ENCODE results near the gene ZRSR2. TPM values are rescaled to one million over a fixed set of nuclear protein-coding genes. Genes with fewer than 3 reads are reported as not detected.

Gene ZRSR2
- polyA plus RNA-seq, 1 donor = 9.4 TPM

GRCh38 chrX:15853586-15854079, 63.3 kb downstream of the ZRSR2 start:
- peak; percentile 4 for DNase-seq

GRCh38 chrX:15854080-15854655, 63.9 kb downstream of the ZRSR2 start:
- DNase-seq = peak; percentile 18

DNA sequence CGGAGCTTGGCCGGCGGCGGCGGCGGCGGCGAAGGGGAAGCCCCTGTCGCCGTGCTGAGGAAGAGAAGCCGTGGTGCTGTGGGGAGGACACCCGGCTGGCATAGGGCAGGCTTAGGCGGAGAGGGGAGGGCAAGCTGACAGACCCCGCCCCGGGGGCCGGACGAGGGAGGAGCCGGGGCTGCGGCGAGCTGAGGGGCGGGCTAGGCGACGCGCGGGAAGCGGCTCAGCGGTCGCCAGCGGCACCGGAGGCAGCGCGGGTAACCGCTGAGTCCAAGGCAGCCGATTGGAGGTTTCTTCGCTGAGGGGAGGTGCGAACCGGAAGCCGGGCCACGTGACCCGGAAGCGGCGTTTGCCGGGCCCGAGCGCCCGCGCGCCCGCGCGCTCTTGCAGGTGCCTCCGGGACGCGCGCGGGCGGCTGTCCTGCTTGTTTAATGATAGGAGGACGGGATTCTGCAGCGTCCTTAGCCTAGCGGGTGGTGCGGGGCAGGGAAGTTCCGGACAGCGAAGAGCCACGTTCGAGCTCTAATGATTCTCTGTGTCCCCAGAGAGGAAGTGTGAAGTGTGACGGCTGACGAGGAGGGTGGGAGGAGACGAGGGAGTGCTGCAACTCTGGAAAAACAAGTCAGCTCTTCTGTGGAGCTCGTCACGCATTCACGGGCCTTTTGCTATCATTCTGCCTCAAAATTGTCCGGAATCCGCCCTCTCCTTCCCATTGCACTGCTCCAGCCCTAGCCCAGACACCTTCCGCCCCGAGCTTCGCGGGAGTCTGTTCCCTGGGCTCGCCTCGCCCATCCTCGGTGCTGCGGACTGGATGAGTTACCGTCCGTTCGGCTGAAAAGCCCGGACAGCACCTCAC, 64.7 kb downstream of the ZRSR2 start, which contains the start of gene AP1S2:
AP1S2 (minus strand) TSS at position 102 of the 856 bp plus-strand sequence. CDS start 2,289 bp downstream, outside the sequence.
- DNase-seq = peak; percentile 89

DNA sequence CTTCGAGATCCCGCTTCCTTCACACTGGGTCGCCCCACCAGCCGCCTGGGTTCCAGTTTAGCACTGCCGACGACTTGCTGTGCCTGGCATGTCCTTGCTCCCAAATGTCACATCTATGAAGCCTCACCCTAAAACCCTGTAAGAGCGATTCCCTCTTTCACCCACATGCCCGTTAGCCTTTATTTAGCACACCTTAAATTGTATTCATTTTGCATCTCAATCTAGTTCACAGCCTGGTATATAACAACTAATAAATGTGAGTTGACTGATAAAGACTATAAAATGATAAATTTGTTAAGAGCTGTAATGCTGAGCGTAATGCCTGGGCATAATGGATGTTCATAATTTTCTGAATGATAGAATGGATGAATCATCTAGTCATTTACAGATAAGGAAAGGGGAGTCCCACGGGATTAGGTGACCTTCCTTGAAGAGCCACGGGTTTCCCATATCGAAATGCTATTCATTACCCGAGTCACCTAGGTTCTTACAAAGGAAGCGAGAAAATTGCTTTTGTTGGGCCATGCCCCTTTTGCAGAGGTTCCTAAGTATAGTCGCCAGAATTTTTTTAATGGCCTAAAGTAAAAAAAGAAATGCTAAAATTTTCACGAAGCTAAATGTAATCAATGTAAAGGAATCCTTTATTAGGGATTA, 65.4 kb downstream of the ZRSR2 start:
- no peak for DNase-seq

DNA sequence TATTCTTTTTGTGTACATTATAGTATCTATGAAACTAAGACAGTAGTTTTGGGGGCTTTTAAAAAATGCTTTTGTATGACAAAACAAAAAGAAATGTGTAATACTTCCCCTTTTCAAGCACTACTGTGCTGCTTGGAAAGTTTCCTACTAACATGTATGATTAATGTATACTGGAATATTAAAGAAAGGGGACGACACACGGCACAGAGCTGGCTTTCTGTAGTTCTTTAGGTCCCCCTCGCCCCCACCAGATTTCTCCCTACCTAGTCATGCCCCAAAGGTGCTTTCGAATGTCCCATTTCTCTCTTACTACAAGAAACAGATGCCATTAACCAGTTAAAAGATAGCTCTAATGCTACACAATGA, 65.9 kb downstream of the ZRSR2 start:
- no peak for DNase-seq

GRCh38 chrX:15856636-15857035, 66.4 kb downstream of the ZRSR2 start:
- no peak for DNase-seq

- DNase-seq = no peak
Measured at GRCh38 chrX:15858051-15858450, 67.8 kb downstream of the ZRSR2 start.

GRCh38 chrX:15860921-15861320, 70.6 kb downstream of the ZRSR2 start:
- no peak for DNase-seq

GRCh38 chrX:15864023-15864422, 73.7 kb downstream of the ZRSR2 start:
- DNase-seq = peak; percentile 20

- DNase-seq = no peak
Measured at GRCh38 chrX:15864629-15865028, 74.3 kb downstream of the ZRSR2 start.

DNA sequence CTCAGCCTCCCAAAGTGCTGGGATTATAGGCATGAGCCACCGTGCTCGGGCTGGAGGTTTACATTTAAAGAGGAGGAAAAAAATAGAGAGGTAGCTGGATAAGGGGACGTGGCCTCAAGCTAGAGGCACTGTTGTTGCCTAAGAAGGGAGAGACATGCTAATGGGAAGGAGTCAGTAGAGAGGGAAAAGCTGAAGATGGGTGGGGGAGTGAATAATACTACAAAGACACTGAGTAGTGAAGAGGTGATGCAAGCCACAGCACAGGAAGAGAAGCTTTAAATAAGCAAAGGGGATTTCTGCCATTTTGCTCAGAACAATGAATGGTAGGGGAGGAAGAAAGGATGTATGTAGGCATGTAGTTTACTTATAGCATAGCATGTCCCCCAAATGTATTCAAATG, 75.9 kb downstream of the ZRSR2 start:
- DNase-seq = no peak

- no peak for DNase-seq
Measured at GRCh38 chrX:15869695-15870094, 79.4 kb downstream of the ZRSR2 start.

DNA sequence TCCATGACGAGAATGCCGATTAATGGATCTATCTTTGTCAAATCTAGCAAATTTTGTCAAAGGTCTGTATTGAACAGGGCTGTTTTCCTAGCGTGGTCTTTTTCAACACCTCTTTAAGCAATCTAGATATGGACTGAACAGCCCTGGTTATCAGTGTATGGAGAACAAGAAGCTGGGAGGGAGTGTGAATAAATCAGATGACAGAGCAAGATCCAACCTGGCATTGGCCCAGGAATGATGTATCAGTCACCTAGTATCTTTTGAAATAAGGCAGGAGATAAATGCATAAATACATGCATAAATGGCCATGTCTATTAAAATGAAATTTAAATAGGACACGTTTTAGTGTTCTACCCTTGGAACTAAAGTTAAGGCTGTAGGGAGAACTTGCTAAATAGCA, 80.0 kb downstream of the ZRSR2 start:
- DNase-seq = no peak

Other genes with a start within 250 kb of the ZRSR2 start
- gene ACE2, start 189.5 kb upstream of the ZRSR2 start, polyA plus RNA-seq (ENCODE audit: insufficient read length) = not detected
- 0.83 TPM for gene CLTRN, start 125.7 kb upstream of the ZRSR2 start, polyA plus RNA-seq (ENCODE audit: insufficient read length)
- gene CA5B, start 52.2 kb upstream of the ZRSR2 start, polyA plus RNA-seq (ENCODE audit: insufficient read length) = 4.0 TPM
- 40.4 TPM for gene AP1S2, start 64.3 kb downstream of the ZRSR2 start, polyA plus RNA-seq (ENCODE audit: insufficient read length)